Stimulated activated CD8-positive, alpha-beta memory T cell treated with anti-CD3 and anti-CD28 coated beads, Interleukin-15, amount 100 ng/mL, for 4 hours (primary cell): ENCODE data around the gene PAX1.

ENCODE experiments used
- DNase-seq, 2 donors: peaks; one replicate each; pipeline ENCODE4 v3.0.0-alpha.2; 2020; ENCODE audit warnings: low read depth in 2 of 2

PAX1 gene

DNA sequence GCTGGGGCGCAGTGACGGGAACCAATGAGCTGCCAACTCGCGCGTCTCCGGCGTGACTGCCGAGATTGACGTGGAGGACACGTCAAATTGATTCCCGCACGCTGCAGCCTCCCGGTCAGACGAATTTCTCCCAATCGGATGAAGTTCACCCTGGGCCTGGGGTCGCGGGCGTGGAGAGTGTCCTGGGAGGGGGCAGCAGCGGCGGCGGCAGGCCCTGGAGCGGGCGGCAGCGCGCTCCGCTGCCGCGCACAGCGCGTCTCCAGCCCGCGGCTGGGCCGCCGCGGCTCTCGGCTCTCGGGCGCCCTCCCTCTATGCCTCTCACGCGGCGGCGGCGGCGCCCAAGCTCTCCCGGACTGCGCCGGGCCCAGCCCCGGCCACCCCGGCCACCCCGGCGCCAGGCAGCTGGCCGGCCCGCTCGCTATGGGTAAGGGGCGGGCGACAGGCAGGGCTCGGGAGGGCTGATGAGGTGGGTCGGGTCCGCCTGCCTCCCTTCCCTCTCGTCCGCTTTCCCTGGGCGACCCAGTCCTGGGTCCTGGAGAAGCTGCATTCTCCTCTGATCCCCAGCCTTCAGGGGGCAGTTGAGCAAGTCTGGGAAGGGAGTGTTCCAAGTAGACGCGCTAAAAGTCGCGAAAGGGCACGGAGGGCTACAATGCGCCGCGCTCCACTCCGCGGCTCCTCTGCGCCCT, at the start of gene PAX1:
Gene PAX1 (plus strand): TSS at position 90 of the 686 bp plus-strand sequence. CDS start 49 bp downstream, at position 139.
- DNase-seq = no peak

DNA sequence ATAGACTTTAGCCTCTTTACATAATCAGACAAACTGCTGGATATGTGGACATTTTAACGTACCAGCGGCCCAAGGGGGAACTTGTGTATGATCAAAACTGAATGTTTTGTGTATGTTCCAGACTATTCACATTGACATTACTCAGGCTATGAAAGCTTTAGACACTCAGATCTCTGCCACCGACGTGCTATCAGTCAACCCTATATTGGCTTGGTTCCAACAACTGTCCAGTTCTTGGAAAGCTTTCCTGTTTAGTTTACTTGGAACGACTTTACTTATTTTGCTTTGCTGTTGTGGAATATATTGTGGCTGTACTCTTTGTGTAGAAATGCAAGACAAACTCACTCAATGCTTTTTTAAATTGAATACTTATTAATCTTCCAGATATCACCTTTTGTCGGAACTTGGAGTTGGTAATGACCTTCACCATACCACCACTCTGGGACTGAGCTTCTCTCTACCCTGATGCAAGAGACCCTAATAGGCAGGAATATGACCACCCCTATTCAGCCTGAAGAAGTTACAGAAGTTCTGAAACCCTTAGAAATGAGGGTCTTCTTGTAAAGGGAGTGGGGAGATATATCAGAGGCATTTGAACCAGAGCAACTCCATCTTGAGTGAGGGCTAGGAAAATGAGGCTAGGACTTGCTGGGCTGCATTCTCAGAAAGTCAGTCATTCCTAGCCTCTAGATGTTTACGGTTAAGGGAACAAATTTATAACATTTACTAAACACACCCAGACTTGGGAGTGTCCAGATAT, 49.0 kb upstream of the PAX1 start:
- DNase-seq = no peak

DNA sequence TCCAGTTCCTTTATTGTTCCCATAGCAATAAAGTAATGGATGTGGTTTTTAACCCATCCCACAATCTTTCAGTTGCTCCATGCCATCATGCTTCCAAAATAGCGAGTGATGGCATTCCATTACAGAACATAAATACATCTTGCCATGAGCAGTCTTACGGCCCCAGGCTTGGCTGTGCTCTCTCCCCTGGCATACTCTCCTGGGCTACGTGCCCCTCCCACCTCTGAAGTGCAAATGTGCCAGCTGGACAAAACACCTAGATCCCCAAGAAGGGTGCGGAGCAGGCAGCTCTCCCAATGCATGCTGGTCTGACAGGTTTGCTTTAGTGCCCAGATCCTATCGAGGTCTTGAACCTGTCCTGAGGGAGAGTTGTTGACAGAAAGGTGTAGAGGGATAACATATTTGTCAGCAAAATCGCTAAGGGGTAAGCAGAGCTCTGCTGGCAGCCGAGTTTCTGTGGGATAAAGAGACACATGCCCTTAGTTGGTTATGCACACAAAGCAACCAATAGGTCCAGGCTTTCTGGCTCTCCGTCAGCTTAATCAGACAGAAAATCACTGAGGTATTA, 43.9 kb upstream of the PAX1 start:
- DNase-seq = no peak

DNA sequence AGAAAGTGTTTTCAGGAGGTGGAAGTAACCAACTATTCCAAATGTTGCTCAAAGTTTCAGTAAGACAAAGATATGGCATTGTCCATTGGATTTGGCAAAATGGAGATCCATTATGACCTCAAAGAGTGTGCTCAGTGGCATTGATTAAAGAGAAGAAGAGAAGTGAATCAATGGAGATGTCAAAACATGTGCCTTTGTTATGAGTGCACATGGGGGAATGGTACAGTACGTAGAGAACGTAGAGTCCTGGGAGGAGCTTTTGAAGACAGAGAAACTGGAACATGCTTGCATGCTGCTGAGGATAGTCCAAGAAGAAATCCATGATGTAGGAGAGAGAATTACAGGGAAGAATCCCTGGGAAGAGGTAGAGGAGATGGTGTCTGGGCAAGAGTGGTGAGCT, 42.0 kb upstream of the PAX1 start:
- no peak for DNase-seq

DNA sequence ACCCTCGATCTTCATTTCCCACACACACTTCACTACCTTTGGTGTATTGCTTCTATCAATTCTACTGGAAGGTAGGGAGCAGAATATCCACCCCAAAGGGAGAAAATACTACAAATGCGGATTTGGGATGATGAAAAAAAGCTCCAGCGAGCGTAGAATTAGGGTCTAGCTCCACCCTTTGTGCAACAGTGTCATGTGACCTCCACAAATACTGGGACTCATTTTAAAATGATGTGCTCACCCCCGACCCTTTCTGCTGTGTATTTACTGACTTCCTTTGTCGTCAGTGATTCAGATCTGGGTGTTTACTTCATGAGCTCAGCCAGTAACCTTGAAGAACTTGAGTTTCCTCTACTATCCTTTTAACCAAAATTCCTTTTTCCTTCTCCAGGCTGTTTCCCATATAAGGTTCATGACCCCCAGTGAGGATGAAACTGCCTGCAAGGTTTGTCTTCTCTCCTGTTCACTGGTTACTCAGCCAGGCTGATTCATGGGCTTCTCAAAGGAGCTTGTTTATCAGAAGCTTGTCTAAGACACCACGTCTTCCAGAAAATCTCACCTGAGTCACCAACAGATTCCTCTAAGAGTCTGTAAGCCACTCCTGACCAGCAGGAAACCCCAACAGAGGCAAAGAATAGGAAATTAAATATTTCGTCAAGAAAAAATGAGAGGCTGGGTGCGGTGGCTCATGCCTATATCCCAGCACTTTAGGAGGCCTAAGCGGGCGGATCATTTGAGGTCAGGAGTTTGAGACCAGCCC, 39.6 kb upstream of the PAX1 start:
- no peak for DNase-seq

DNA sequence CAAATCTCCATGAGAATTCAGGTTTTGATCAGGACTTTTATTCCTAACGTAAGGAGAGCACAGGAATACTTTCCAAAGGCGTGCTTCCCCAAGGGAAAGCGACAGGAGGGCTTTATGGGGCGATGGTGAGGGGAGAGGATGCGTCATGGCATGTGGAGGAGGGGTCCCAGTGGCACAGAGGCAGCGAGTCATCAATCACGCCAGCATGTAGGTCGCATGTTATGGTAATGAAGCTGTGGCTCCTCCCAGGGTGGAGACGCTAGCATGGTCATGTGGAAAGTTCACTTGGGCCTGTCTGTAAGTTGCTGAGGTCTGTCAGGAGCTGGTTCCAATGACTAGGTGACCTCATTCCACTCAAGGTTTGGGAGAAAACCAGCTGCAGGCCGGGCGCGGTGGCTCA, 35.3 kb upstream of the PAX1 start:
- DNase-seq = no peak

DNA sequence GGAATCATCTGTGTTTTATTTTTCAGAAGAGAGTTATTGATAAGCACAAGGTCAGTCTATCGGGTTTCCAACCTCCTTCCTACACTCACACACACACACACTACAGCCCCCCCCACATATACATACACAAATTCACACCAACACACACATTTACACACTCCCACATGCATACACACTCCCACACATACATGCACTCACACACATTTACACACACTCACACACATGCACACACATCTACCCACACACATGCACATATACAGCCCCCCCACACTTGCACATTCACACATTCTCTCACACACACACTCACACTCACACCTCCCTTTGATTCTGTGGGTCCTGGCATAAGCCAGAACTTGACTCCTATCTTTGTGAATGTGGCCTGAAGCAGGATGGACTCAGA, 34.5 kb upstream of the PAX1 start:
- no peak for DNase-seq

DNA sequence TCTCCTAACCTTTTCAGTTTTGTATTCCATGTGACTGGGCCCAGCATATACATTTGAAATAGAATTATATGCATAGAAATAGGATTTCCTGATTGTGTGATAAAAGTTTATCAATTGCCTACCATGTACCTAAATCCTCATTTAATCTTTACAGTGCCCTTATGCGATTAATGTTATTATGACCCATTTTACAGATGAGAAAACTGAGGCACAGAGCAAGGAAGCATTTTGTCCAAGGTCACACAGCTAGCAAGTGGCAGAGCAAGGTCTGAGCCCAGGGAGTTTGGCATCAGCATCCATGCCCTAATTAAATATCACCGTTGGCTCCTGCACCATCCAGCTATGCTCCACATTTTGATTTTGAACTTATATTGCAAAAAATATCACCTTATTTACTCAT, 28.2 kb upstream of the PAX1 start:
- no peak for DNase-seq

DNA sequence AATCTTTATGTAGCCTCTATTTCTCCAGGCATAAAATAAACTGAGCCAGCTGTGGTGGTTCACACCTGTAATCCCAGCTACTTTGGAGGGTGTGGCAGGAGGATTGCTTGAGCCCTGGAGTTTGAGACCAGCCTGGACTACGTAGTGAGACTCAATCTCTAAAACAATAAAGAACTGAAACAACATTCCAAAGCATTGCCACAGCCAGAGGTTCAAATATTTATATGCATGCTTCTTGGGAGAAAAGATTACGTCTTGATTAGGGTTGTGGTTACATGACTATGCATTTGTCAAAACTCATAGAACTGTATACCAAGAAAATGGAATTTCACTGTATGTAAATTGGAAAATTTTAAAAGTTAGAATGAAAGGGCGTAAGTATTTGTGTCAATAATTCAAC, 27.7 kb upstream of the PAX1 start:
- DNase-seq = no peak

DNA sequence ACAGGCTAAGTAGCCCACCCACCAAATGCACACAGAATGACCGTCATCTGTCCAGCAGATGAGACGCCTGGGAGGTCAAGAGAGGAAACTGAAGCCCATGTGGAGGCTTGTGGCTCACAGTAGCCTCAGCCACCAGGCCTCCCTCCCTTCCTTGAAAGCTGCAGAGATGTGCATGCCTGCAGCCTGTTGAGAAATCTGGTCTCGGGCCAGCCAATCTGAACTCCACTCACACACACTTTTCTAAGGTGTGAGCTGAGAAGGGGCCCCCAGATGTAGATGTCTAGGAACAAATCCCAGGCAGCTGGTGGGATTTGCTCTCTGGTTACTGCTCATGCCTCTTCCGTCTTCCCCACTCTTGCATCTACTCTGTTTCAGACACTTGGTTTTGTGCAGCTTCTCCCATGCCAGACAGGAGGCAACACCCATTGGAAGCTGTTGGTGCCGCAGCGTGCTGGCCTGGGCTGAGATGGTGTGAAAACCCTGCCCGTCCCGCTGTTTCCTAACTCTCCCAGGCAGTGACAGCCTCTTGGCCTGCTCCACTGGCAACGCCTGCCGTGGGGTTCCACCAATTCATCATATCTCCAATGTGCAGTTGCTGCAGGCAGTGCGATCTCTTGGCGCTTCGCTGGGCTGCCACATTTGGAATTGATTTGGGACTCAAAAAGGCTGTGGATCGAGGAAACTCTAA, 24.1 kb upstream of the PAX1 start:
- DNase-seq = no peak

DNA sequence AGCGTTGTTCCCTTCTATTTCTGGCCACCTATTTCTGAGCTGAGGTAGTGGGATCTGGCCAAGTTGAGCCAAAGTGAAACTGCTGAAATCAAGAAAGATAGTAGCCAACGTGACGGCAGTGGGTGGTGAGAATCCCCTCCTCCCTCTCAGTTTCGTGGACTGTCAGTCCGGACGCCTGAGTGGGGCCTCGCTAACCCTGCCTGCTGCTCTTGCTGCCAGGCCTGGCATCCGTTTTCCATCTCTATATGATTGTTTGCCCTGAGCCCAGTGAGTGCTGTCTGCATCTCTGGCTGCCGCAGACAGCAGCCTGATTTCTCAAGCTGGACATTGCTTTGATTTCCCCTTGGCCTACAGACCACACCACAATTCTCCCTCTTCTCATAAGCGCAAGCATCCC, 23.5 kb upstream of the PAX1 start:
- DNase-seq = no peak

DNA sequence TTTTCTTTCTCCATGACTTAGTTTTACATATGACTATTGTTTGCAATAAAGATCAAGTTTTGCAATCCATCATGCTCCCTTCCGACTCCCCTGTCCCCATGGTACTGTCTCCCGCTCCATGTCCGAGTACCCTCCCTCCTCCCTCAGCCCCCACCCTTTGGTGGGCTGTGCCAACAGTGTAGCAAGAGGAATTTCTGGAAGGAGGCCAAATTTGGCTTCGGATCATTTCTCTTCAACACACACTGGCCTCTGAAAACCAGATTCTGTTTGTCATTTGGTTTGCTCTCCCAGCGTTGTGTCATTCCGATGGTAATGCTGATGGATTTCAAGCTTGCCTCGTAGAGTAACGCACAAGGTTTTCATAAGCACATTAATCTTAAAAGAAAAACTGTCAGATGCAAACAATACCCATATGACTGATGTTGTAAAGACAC, 22.9 kb upstream of the PAX1 start:
- no peak for DNase-seq

DNA sequence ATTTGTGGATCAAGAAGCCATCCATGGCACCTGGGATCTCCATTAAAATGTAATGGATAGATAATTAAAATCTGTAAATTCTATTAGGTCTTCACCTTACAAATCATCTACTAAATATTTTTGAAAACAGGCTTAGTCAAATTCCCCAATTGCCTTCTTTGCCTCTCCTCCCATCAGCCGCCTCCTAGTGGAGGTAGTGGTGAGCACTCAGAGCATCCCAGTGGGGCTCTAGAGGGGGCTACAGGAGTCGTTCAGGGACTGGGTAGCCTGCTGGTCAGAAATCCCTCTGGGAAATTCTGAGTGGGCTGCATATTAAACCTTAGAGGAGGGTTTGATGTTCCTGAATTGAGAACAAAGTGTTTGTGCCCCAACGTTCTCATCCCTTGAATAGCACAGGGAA, 20.8 kb upstream of the PAX1 start:
- DNase-seq = no peak

DNA sequence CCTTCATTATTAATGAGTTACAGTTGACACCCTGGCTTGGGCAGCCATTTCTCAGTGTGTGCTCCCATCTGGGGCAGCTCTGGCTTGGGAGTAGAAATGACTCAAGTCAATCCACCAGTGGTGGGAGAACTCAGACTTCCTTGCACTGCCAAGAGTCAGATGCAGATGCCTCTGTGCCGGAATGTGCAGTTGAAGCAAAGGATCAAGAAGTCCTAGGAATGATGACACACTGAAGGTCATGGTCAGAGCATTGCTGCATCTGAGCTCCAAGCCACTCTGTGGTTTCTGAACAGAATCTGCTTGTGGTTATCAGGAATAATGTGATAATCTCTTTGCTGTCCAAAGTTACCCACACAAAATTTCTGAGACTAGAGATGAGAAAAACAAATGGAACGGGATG, 19.5 kb upstream of the PAX1 start:
- no peak for DNase-seq

DNA sequence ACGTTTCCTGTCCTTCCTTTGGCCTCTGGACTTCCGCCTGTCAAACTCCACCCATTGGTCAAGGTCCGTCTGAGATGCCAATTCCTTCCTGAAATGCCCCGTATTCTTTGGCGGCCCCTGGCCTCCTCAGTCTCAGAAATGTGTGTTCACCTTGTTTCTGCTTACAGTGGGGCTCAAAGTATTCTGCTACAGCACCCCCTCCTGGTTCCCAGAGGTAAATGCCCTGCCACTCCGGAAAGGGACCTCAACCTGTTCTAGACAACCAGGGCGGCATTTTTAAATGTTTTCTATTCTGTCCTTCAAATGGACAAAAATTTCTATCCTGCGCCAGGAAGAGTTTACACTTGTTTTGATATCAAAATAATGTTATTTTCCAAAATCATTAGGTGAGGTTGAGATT, 12.1 kb upstream of the PAX1 start:
- DNase-seq = no peak

DNA sequence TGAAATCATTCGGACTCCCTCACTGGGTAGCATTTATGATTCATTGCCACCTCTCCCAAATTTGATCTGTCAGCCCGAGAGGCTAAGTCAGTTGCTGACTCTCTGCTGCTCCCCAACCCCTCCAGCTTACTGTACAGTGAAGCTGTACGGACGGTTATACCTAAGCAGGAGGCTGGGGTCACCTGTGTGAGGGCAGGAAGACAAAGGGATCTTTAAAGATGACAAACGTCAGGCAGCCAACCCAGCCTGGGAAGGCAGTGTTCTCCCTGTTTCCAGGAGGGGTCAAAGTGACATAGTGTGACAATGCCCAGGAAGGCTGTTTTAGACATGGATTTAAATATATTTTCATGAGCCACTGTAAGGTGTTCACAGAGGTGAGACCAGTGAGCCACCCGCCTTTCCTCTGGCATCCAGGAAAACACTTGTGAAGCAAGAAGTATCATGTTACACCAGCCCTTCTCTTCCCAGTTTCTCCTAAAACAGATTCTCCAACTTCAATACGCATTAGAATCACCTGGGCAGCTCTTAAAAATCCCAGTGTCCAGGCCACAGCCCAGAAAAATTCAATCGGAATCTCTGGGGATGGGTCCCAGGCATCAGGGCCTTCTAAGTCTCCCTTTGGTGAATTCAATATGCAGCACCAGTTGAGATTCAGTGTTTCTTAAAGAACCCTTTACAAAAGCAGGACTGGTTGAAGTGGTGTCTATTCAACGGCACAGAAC, 6.8 kb upstream of the PAX1 start:
- no peak for DNase-seq

DNA sequence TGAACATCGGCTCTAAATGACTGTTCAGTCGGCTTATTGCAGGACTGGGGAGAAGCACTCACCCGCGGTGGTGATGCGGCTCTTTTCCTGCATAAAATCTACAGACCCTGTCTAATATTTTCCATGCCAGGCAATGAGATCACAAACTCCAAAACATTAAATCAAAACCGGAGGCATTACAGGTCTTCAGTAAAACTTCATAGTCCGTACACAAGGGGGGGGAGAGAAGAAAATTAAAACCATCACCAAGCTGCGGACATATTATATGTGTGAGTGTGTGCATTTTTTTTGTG, 6.3 kb upstream of the PAX1 start:
- no peak for DNase-seq

DNA sequence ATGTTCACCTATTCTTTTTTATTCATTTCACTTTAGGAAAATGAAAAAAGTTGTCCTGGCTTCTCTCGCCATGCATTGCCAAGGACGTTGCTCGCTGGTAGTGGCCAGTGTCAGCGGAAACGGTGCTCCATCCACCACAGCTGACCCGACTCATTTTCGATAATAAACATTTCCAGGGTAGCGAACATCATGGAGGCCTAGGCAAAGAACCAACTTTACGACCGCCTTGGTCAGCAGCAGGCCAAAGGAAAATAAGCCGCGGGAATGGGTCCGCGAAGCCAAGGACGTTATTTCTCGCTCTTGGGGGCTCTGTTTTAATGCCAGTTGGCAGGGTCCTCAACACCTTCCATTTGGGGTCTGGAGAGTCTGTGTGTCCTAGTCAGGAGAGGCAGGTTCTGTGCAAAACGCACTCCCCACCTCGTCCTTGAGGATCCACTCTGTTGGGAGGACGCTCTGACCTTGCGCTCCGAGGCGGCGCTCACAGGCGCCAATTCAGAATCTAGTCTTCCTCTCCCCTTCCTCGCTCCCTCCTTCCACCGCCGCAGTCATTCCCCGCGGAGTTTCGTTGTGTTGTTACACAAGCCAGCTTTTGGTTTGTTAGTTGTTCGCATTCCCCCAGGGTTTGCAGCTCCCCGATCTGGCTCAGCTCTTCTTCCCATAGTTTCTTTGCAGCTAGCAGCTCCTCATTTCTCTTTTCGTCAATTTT, 4.1 kb upstream of the PAX1 start:
- no peak for DNase-seq

DNA sequence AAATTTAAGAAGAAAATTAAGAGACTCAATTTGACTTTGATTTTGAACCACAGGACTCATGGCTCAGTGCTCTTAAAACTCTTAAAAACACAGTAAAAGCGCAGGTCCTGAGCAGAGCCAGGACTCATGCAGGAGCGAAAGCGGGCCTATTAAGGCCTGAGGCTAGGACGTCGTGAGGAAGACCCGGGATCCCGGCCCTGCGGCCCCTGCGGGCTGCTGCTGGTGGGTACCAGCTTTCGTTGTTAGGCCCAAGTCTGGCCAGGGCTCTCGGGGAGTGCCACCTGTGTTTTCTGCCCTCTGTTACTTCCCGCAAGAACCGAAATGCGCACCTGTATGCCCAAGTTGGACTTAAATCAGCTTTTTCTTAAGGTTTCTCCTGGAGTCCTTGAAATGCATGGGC, 3.4 kb upstream of the PAX1 start:
- no peak for DNase-seq

DNA sequence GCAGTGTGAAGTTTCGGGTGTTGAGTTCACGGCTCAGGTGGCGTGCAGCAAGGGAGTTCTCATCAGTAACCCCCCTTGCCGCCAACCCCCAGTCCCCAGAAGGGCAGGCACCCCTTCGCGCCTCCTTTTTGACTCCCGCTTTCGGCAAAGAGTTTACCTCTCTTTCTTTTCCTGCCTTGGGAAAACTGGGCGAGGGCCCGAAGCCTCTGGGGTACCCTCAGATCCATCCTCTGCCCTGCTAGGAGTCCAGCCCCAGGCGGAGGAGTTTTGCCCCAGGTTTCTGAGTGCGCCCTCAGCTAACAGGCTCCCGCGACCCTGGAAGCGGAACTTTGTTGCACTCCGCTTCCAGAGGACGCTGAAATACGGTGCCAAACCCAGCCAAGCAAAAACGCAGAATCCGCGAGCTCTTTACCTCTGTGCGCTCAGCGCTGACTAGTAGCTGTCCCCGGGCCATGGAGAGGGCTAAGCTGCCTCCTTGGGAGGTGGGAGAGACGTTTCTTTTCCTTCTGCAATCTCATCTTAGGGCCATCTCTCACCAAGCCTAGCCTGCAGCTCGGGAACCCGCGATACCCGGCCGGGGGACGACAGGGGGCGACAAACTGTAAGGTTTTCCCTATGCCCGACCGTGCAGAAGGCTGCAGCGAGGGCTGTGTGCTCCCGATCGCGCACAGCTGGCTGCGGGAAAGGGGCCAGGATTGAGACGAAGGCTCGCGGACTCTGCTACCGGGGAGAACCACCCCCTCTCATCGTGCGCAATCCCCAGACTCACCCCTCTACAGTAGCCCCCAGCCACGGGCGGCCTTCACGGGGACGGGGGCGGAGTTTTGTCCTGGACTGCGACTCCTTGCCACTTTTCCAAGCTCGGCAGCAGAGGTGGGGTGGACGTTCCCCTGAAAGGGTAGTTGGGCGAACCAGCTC, 2.7 kb upstream of the PAX1 start:
- DNase-seq = no peak
